Endothelial cell of umbilical vein (primary cell): ENCODE data around the gene SAFB. TPM values are rescaled to one million over a fixed set of nuclear protein-coding genes. Genes with fewer than 3 reads are reported as not detected.
A peak's percentile ranks its signal among the peaks of the same experiment; 100 is the strongest.

Experiments
- BruUV-seq: library from RNA; stranded (reverse); fragments of 400-500 nt; replicated peaks from 2 replicates; lab custom pipeline; 2021; lab: Mats Ljungman, UMichigan
- CTCF ChIA-PET: fragments of 300-600, 350-600 bp; sonication (Branson Sonifier 250); formaldehyde crosslinking; loops from one replicate; lab custom pipeline; 2021; ENCODE audit warnings: antibody characterized with exemption, inconsistent platforms; lab: Charles Lee
- POLR2A ChIA-PET: fragments of 300-600, 350-600 bp; sonication (Branson Sonifier 250); formaldehyde crosslinking; loops from one replicate; lab custom pipeline; 2021; ENCODE audit warnings: antibody characterized with exemption, inconsistent platforms; lab: Charles Lee
- DNase-seq: peaks from one replicate; pipeline ENCODE4 v3.0.0-alpha.2; 2011; ENCODE audit warnings: low read depth, low spot score
- FAIRE-seq: peaks from 2 replicates; lab custom pipeline; 2011; peaks lifted over from hg19 to GRCh38; lab: Jason Lieb, UNC
- H2AFZ ChIP-seq: 2 replicates; pipeline ENCODE4 v1.6.0; 2012; ENCODE audit warnings: low read depth, low read length, control low read depth, inconsistent platforms
- H3K27ac ChIP-seq: 2 replicates; pipeline ENCODE4 v1.5.1; 2011; ENCODE audit warnings: low read depth, mild to moderate bottlenecking, control low read depth, low read length, moderate library complexity; ENCODE audit not compliant: insufficient read depth
- H3K27me3 ChIP-seq, 2 experiments: 2 replicates each; pipeline versions ENCODE4 v1.6.0 to v1.6.1; 2011; ENCODE audit warnings: low read length in 2 of 2, mixed read lengths in 1 of 2; ENCODE audit not compliant: control insufficient read depth in 2 of 2, insufficient read depth in 2 of 2
- H3K36me3 ChIP-seq, 2 experiments: 2 replicates in 1 of 2; 3 replicates in 1 of 2; pipeline ENCODE4 v1.5.1; 2011; ENCODE audit warnings: low read length in 2 of 2, mild to moderate bottlenecking in 1 of 2, moderate library complexity in 1 of 2; ENCODE audit not compliant: control insufficient read depth in 2 of 2, insufficient read depth in 2 of 2; ENCODE audit errors: extremely low read depth in 1 of 2
- H3K4me1 ChIP-seq: 3 replicates; pipeline ENCODE4 v1.5.1; 2011; ENCODE audit warnings: mild to moderate bottlenecking, low read length; ENCODE audit not compliant: control insufficient read depth, insufficient read depth; ENCODE audit errors: extremely low read depth
- H3K4me2 ChIP-seq: 2 replicates; pipeline ENCODE4 v1.6.1; 2011; ENCODE audit warnings: low read length, control low read depth, mixed read lengths; ENCODE audit not compliant: insufficient read depth
- H3K4me3 ChIP-seq, 3 experiments: fragments of 200-600 bp in 1 of 3; sonication (generic), shearing (Covaris generic) in 1 of 3; replicated peaks in 1 of 3; 2 replicates each; pipeline ENCODE4 v1.5.1; 2011 to 2016; ENCODE audit warnings: control low read depth in 3 of 3, low read length in 3 of 3, mild to moderate bottlenecking in 2 of 3, inconsistent platforms in 1 of 3, low read depth in 1 of 3, moderate library complexity in 1 of 3; ENCODE audit not compliant: insufficient read depth in 1 of 3
- H3K79me2 ChIP-seq: 2 replicates; pipeline ENCODE4 v1.6.0; 2012; ENCODE audit warnings: low read length, inconsistent platforms; ENCODE audit not compliant: control insufficient read depth, insufficient read depth
- H3K9ac ChIP-seq: replicated peaks from 2 replicates; pipeline ENCODE3; 2011; ENCODE audit warnings: low read length, control low read depth; ENCODE audit not compliant: insufficient read depth; ENCODE audit errors: extremely low read depth
- H3K9me1 ChIP-seq: replicated peaks from 3 replicates; pipeline ENCODE4 v1.6.0; 2011; ENCODE audit warnings: mild to moderate bottlenecking, low read length; ENCODE audit not compliant: control insufficient read depth, insufficient read depth; ENCODE audit errors: extremely low read depth
- H3K9me3 ChIP-seq: replicated peaks from 2 replicates; pipeline ENCODE4 v1.5.1; 2012; ENCODE audit warnings: low read length, inconsistent platforms; ENCODE audit not compliant: control insufficient read depth, insufficient read depth
- H4K20me1 ChIP-seq: replicated peaks from 2 replicates; pipeline ENCODE3; 2011; ENCODE audit warnings: mild to moderate bottlenecking, low read length; ENCODE audit not compliant: control insufficient read depth, insufficient read depth; ENCODE audit errors: extremely low read depth
- EZH2 ChIP-seq: IDR thresholded peaks from 2 replicates; pipeline ENCODE4 v1.6.1; 2012; ENCODE audit warnings: borderline replicate concordance, low read depth, mild to moderate bottlenecking, moderate library complexity, low read length, inconsistent platforms; ENCODE audit not compliant: severe bottlenecking
- FOS ChIP-seq: IDR thresholded peaks from 2 replicates; pipeline ENCODE4 v1.6.1; 2011; ENCODE audit warnings: mild to moderate bottlenecking, low read length, moderate library complexity, borderline replicate concordance; ENCODE audit not compliant: insufficient read depth
- GATA2 ChIP-seq: IDR thresholded peaks from 2 replicates; pipeline ENCODE4 v1.7.0; 2011; ENCODE audit warnings: low read depth, mild to moderate bottlenecking, moderate library complexity, mixed read lengths, low read length; ENCODE audit not compliant: insufficient read length, insufficient read depth
- JUN ChIP-seq: IDR thresholded peaks from 2 replicates; pipeline ENCODE4 v1.6.1; 2011; ENCODE audit warnings: borderline replicate concordance, low read depth; ENCODE audit not compliant: insufficient read length, insufficient read depth
- MYC ChIP-seq: IDR thresholded peaks from one replicate; pipeline ENCODE4 v1.6.1; 2011; ENCODE audit warnings: mild to moderate bottlenecking, low read depth, low read length
- POLR2A ChIP-seq: IDR thresholded peaks from 2 replicates; pipeline ENCODE4 v1.6.1; 2012; ENCODE audit warnings: low read depth, mild to moderate bottlenecking, control low read depth, low read length
- POLR2AphosphoS5 ChIP-seq: IDR thresholded peaks from 2 replicates; pipeline ENCODE4 v1.6.1; 2012; ENCODE audit warnings: low read depth, mild to moderate bottlenecking, control low read depth, low read length, moderate library complexity; ENCODE audit not compliant: insufficient read depth
- dilution Hi-C: fragments of 300-500 bp; cut with MboI; formaldehyde crosslinking; loops from one replicate; pipeline ENCODE4 v1.15.0; 2019; ENCODE audit warnings: low sequenced_read_pairs; ENCODE audit not compliant: extremely low pct_ligation_motif_present
- intact Hi-C: fragments of 100-400 bp; cut with micrococcal nuclease; formaldehyde crosslinking; loops from one replicate; pipeline ENCODE4 v1.10.0; 2022
- polyA plus RNA-seq, 4 experiments: library from polyadenylated mRNA; depleted of rRNA in 3 of 4; stranded (reverse) in 3 of 4; unstranded in 1 of 4; fragments of >200 nt; gene quantifications; 2 replicates each; pipeline versions ENCODE4 v1.2.1 to v1.2.3, GENCODE V29; 2011 to 2012; ENCODE audit warnings: missing spikeins in 1 of 4
- total RNA-seq: library from RNA; stranded (reverse); gene quantifications from 2 replicates; pipeline ENCODE4 v1.2.3, GENCODE V29; 2021
- TF ChIP-seq, protein P1 (sequence below): IDR thresholded peaks from 2 replicates; pipeline ENCODE4 v1.6.1; 2011; ENCODE audit not compliant: insufficient read depth, insufficient read length
- TF ChIP-seq, protein P2 (sequence below), 2 donors: IDR thresholded peaks; 1 replicate in 1 of 2; 2 replicates in 1 of 2; pipeline ENCODE4 v1.5.1; 2011; ENCODE audit warnings: low read length in 2 of 2, mild to moderate bottlenecking in 2 of 2, moderate library complexity in 2 of 2, control low read depth in 1 of 2, inconsistent platforms in 1 of 2, low read depth in 1 of 2; ENCODE audit not compliant: insufficient read depth in 1 of 2; ENCODE audit errors: extremely low read depth in 1 of 2

The SAFB gene
- total and polyA plus RNA-seq, 2 donors (not counting 3 experiments of a cell fraction or from before 2014, with no cell fraction given) = 44.7 to 109 TPM

DNA sequence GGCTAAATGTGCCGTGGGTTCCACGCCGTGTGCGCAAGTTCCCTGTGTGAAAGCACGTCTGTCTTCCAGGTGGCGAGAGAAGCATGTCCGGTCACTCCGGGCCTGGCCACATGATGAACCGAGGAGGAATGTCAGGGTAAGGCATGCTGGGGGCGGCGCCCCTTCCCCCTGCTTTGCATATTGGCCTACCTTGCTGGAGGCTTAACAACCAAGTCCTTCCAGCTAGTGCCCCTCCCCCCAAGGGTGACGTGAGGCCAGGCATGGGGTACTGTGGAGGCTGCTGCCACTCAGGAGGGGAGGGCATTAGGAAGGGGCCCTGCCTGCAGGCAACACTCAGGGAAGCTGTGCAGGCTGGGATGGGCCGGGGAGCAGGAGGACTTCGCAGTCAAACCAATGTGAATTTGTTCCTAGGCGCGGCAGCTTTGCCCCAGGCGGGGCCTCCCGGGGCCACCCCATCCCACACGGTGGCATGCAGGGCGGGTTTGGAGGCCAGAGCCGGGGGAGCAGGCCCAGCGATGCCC is 44.9 kb downstream of the SAFB start:
- Histone ChIP-seq H4K20me1 (no peaks in the 10 kb centered on the region), H3K4me2 (no peak overlapping the region), H3K27me3 (no peaks in the 10 kb centered on the region), H3K79me2 (no peaks in the 10 kb centered on the region), H3K27ac (no peak overlapping the region), H3K4me3 (no peak overlapping the region), H2AFZ (no peak overlapping the region), H3K9me3 (no peaks in the 10 kb centered on the region), H3K4me1 (no peaks in the 10 kb centered on the region), H3K36me3 (peaks cover 11 to 53% of the 10 kb centered on the region in 2 experiments), H3K9ac (no peak overlapping the region), H3K9me1 (no peaks in the 10 kb centered on the region)
- POLR2A ChIA-PET = no interaction called here
- BruUV-seq = TSS peak; percentile 65
- CTCF ChIA-PET = no interaction called here
- DNase-seq = no peak
- TF ChIP-seq POLR2A (no peak), JUN (no peak), EZH2 (no peak), FOS (no peak), GATA2 (no peak), MYC (no peak), POLR2AphosphoS5 (no peak)
- TF ChIP-seq, protein P1, sequence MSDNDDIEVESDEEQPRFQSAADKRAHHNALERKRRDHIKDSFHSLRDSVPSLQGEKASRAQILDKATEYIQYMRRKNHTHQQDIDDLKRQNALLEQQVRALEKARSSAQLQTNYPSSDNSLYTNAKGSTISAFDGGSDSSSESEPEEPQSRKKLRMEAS = no peak
- TF ChIP-seq, protein P2, sequence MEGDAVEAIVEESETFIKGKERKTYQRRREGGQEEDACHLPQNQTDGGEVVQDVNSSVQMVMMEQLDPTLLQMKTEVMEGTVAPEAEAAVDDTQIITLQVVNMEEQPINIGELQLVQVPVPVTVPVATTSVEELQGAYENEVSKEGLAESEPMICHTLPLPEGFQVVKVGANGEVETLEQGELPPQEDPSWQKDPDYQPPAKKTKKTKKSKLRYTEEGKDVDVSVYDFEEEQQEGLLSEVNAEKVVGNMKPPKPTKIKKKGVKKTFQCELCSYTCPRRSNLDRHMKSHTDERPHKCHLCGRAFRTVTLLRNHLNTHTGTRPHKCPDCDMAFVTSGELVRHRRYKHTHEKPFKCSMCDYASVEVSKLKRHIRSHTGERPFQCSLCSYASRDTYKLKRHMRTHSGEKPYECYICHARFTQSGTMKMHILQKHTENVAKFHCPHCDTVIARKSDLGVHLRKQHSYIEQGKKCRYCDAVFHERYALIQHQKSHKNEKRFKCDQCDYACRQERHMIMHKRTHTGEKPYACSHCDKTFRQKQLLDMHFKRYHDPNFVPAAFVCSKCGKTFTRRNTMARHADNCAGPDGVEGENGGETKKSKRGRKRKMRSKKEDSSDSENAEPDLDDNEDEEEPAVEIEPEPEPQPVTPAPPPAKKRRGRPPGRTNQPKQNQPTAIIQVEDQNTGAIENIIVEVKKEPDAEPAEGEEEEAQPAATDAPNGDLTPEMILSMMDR (IDR thresholded peaks at IDR 0.05; ENCODE audit: extremely low read depth in 1 of 2, insufficient read depth in 1 of 2, low read depth in 1 of 2, low read length in 2 of 2) = no peak
- intact Hi-C loops = no loop called here
- dilution Hi-C loops = no loop called here
- FAIRE-seq = no peak
